Stimulated activated CD4-positive, alpha-beta T cell treated with anti-CD3 and anti-CD28 coated beads, TNF-alpha, amount 100 ng/mL, for 48 hours (primary cell): Measurements from ENCODE around the gene ATP5MC3.
"Not testable (repeated sequence)": the region's sequence is repeated elsewhere in the genome, so short reads cannot be mapped to it uniquely, and the experiment has no call there.

ENCODE experiments used
- DNase-seq, 3 donors: peaks; one replicate each; pipeline ENCODE4 v3.0.0-alpha.2; 2020; ENCODE audit warnings: low read depth in 3 of 3

Gene ATP5MC3

DNA sequence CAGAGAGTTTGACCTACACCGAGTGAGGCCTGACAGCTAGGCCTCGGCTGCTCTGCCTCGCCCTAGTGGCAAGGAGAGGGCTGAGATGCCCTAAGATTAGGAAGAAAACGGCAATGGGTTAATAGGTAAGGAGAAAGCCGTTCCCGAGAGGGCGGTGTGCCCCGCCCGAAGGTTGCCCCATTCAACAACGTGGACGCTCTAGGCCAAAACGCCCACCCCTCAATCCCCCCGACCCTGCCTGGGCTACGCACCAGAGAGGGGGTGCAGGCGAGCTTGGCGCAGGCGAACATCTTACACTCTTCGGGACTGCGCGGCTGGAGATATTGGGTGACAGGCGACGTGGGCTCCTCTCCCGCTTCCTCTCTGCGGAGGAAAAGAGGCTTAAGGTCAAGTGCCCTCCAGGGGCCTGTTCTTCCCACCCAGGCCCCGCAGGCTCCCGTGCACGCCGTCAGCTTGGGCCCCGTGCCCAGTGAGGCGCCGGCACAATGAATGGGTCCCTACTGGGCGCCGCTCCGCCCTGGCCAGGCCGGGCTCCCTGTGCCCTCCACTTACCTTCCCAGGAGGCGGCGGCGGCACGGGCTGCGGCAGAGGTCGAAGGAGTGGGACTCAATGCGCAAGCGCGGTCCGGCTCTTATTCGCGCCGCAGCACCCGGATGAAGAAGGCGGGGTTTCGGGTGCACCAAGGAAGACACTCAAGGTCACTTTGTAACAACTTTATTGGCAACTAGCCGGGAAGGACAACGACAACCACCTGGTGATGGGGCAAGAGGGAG lies at the start of gene ATP5MC3:
TSS of gene ATP5MC3 (minus strand) at position 607 of the 773 bp plus-strand sequence. CDS start at position 290, 317 bp downstream.
- peak; percentile 85 to 88 (median 87) for DNase-seq

DNA sequence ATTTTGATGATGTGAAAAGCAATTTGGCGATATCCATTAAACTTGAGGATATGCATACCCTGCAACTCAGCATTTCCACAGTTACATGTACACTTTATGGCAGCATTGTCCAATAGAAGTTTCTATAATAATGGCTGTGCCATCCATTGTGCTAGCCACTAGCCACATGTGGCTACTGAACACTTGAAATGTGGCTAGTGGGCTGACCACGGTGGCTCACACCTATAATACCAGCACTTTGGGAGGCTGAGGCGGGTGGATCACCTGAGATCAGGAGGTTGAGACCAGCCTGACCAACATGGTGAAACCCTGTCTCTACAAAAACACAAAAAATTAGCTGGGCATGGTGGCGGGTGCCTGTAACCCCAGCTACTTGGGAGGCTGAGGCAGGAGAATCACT lies 47.1 kb upstream of the ATP5MC3 start:
- not testable (repeated sequence) for DNase-seq

GRCh38 chr2:175228179-175228578 lies 46.7 kb upstream of the ATP5MC3 start:
- no peak for DNase-seq

DNA sequence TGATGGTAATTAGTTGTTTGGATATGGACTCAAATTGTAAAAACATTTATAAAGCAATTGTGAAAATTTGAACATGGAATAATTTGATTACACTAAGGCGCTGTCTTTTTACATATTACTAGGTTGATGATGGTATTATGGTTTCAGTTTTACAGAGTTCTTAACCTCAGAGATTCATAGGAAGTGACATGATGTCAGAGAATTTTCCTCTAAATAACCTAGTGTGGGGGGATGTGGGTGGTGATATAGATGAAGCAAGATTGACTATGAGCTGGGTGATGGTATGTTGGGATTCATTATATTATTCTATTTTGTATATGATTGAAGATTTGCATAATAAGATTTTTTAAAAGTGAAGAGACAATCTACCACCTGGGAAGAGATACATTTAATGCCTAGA lies 45.9 kb upstream of the ATP5MC3 start:
- peak in 1 of 3 donors; percentile 11 for DNase-seq

DNA sequence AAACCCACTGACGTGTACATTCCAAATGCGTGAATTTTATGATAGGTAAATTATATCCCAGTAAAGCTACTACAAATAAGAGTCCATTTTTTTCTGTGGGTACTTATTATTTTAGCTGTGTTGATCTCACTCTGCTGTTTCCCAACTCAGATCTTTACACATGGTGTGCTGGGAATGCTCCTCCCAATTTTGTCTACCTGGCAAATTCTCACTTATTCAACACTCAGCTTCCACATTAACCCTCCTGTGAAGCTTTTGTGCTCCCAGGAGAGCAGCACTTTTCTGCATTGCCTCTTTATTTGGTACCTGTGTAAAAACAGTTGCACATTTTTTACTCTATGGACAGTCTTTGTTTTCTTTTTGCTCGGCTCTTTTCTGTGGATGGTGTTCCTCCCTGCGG lies 38.6 kb upstream of the ATP5MC3 start:
- no peak for DNase-seq

GRCh38 chr2:175218551-175218950 lies 37.0 kb upstream of the ATP5MC3 start:
- DNase-seq, result no peak

GRCh38 chr2:175207741-175208438 lies 26.4 kb upstream of the ATP5MC3 start:
- DNase-seq, result no peak

DNA sequence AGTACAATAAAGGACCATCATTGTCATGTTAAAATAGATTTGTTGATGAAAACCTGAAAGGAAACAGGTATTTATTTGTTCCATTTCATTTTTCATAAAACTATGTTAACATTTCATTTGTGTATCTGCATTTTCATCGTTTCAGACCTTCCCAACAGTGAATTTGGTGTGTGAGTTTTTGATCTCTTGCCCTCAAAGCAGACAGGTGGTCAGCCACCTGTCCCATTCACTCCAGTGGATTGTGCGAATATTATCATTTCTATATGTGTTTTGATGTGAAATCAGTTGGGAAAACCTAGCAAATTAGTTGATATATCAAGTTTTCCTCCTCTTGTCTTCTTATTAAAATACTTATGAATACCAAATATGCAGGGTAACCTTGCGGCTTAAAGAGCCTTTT lies 25.4 kb upstream of the ATP5MC3 start:
- DNase-seq, result no peak

GRCh38 chr2:175205523-175205922 lies 24.0 kb upstream of the ATP5MC3 start:
- DNase-seq, result no peak

GRCh38 chr2:175203621-175204496 lies 22.3 kb upstream of the ATP5MC3 start:
- DNase-seq, result peak in 2 of 3 donors; percentile 36 to 40

DNA sequence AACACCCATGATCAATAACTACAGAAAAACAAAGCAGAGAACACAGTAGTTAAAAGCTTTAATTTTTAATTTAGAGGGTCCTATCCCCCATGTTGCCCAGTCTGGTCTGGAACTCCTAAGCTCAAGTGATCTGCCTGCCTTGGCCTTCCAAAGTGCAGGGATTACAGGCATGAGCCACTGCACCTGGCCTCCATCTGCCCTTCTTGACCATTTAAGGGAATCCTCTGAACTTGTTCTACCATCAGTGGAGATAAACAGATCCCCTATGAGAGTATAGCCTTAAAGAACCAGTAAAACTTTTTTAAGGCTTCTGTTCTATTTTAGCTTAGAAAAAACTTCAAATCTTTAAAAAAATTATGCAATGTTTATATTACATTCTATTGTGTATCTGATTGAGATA lies 13.5 kb upstream of the ATP5MC3 start:
- DNase-seq, result no peak

DNA sequence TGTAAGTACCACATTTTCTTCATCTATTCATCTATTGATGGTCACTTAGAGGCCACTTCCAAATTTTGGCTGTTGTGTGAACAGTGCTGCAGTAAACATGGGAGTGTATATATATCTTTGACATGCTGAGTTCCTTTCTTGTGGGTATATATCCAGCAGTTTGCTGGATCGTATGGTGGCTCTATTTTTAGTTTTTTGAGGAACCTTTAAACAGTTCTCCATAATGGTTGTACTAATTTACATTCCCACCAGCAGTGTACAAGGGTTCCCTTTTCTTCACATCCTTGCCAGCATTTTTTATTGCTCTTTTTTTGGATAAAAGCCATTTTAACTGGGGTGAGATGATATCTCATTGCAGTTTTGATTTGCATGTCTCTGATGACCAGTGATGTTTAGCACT lies 7.3 kb upstream of the ATP5MC3 start:
- no peak for DNase-seq

DNA sequence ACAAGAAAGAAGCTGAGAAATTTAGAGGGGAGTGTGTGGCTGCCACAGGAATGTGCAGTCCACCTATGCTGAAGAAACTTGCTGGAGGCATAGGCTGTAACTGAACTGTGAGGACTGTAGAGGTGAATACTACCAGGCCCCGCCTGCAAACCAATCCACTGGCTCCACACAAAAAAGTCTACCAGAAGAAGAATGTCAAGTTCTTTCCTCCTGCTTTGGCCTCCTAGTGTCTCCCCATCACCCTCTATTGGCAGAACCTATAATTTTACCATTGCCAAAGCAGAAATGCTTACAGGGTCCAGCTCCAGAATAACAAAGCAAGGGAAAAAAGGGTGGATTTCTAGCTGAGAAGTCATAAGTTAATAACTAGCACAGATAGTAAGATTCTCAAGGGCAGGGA lies 5.9 kb upstream of the ATP5MC3 start:
- DNase-seq, result no peak

DNA sequence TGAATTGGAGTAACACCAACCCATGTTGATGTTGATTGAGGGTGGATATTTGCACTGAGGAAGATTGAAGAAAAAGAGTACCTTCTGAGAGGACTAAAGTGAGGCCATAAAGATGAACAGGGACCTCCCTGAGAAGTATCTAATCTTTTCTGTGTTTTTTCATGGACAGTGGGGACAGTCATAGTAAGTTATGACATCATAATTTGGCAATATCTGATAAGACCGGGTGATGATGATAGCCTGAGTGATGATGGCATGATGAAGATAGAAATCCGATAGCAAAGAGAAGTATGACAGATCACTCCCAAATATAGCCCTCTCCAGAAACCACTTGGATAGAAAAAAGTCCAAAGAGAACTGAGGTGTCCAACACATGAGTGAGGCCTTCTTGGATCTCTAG lies 2.2 kb upstream of the ATP5MC3 start:
- DNase-seq, result no peak

DNA sequence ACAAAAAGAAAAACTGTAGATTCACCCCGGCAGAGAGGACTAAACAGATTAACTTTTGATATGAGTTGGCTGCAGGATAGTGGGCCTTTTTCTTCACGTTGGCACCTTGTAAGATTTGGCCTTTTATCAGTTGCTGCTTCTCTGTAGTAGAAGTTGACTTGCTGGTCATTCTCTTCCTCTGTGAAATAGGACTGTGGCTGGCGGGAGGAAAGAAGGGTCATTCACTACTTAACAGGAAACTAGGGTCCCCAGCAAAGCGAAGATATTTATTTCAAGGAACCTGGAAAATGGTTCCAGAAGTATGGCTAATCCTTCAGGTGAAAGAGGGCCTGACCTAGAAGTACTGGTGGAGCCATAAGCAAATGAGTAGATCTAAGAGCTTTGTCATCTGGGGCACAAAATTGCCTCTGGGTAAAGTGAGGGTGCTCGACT lies 383 bp upstream of the ATP5MC3 start:
- DNase-seq, result no peak

DNA sequence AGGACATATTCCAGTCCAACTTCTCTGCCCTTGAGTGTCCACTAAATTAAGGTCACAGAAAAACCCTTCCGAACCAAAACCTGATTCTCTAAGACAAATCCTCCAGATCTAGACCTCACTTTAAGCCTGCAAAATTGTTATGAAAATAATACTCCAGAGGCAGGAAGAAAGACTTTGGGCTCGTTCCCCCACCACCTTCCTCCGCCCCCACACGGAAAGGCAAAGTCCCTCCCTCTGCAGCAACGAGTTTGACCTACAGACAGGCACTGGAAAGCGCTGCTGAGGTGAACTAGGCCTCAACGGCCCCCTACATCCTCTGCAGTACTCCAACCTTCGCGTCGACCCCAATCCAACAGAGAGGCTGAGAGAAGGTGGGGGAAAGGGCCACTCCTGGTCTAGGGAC lies 808 bp downstream of the ATP5MC3 start:
- peak; percentile 25 to 59 (median 35) for DNase-seq

GRCh38 chr2:175176624-175177023 lies 4.9 kb downstream of the ATP5MC3 start:
- DNase-seq, result no peak

DNA sequence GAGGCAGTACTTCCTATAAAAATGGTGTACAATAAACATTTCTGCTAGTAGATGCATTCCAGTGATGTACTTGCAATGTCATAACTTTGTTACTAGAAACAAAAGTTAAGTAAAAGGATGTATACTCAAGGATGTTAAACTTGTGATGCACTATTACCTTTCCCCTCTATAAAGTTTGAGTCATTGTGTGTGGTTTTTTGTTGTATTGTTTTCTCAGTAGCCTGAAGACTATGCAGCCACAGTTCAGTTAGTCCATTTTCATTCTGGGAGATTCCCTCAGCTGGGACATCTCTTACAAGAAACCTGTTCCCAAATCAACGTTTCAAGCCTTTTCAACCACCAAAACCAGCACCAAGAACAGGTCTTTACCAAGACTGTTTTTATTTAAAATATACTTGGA lies 5.6 kb downstream of the ATP5MC3 start:
- DNase-seq, result no peak

GRCh38 chr2:175175320-175175719 lies 6.2 kb downstream of the ATP5MC3 start:
- DNase-seq, result no peak

DNA sequence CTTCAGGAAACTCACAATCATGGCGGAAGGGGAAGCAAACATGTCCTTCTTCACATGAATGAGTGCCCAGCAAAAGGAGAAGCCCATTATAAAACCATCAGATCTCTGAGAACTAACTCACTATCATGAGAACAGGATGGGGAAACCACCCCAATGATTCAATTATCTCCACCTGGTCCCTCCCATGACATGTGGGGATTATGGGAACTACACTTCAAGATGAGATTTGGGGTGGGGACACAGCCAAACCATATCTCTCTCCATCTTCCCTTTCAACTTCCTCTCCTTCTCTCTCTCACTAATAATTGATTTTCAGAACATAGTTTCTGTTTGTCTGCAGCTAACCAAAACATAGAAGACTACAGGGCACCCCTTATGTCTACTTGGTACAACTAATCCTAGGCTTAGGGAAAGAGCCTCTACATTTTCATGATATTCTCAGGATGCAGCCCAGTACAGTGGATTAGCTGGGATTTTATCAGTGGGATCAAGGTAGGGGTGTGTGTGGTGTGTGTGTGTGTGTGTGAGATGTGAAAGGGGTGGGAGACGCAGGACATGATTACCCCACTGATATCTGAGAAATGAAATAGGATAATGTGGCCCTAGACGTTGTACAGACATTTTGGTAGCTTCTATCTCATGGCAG lies 10.7 kb downstream of the ATP5MC3 start:
- DNase-seq, result no peak

- no peak for DNase-seq
Measured at GRCh38 chr2:175169191-175169590, 12.3 kb downstream of the ATP5MC3 start.

DNA sequence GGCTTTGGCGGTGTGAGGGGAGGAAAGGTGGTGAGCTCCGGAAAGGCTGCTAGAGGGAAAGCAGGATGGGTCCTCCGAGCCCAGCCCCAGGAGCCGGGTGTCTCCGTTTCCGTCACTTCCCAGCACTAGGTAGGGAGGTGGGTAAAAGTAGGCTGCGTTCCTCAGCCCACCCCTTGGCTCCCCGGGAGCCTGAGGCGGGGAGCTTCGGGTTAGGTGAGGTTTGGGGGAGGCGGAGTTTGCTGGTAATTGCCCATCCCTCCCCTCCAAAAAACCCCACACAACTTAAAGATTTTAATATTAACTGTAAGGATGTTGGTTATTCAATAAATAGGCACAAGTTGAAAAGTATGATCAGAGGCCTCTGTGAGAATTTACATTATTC lies 13.0 kb downstream of the ATP5MC3 start:
- DNase-seq, result no peak
